Islet of Langerhans (tissue), 1 donor: ENCODE measurements around the gene ORC1.

Experiments used
- FAIRE-seq: peaks from one replicate; lab custom pipeline; 2011; peaks lifted over from hg19 to GRCh38; lab: Jason Lieb, UNC

ORC1 gene

DNA sequence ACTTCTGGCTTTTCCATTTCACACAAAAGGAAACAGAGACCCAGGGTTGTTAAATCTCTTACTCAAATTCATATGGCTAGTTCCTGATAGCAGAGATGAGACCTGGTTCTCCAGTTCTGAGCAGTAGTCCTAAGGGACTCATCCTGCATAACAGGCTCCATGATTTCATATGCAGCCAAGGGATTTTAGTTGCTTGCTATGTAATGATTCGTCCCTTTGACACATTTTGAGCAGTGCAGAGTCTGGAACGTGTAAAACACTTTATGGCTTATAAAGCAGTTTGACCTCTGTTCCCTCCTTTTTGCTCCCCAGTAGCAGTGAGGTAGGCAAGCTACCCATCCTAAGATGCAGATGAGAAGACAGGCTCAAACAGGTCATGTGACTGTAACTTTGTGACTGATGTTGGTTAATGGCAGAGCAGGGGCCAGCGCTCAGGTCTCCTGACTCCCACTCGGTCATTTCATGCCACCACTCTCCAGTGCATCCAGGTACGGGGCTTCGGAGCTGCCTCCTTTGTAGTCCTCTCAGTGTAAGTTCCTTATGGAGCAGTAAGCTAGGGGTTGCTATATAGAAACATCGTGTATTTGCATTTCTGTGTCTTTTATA lies 62.5 kb downstream of the ORC1 start:
- no peak for FAIRE-seq

DNA sequence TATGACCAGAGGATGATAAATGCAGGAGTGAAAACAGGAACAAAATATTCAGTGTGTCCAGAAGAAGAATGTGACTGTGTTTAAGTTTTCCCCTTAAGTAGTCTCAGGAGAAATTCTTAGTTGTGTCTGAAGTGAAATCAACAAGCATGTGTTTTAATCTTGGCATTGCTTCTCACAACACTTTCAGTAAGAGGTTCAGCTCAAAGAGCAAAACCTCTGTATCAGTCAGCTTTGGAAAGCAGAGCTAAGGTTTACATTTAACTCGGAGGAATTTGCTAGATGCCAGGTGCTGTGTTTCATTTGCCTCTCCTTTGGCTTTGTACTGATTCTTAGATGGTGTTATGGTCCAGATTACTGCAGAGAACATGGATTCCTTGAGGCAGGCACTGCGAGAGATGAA lies 66.8 kb downstream of the ORC1 start:
- FAIRE-seq = no peak

DNA sequence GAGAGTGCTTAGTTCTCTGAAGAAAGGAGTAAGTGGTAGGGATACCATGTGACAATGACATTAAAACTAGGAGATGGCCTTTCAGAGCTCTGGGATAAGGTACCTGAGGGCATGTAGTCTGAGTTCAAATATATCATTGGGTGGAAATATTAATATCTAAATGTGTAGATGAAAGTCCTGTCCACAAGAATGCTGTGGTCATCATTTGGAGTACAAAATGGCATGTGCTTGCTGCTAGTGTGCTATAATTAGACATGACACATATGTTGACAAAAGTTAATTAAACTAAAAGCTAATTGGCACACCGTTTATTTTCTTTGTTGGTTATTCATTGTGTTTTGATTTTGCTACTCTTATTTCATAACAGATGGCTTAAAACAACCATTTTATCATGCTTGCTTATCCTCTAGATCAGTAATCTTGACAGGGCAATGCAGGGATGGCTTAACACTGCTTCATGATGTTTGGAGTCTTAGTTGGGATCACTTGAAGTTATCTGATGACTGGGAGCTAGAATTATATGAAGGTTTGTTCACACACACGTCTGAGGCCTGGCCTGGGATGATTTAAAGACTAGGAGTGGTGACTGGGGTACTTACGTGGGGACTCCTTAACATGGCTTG lies 69.2 kb downstream of the ORC1 start:
- peak; percentile 70 for FAIRE-seq

DNA sequence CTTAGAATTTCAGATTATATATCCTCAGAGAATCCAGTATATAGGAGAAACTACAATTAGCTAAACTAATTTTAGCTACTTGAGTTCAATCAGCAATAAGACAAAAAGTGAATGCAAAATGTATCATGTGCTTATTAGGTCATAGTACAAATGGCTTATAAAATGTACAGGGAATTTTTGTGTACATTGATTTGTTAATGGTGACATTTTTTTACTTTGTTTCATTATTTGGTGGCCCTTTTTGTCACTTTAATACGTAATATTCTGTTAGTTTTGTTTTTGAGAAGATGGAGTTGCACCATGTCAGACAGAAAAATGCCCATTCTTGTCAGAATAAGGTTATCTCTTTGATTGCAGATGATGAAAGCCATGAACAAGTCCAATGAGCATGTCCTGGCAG lies 71.8 kb downstream of the ORC1 start:
- FAIRE-seq = no peak

DNA sequence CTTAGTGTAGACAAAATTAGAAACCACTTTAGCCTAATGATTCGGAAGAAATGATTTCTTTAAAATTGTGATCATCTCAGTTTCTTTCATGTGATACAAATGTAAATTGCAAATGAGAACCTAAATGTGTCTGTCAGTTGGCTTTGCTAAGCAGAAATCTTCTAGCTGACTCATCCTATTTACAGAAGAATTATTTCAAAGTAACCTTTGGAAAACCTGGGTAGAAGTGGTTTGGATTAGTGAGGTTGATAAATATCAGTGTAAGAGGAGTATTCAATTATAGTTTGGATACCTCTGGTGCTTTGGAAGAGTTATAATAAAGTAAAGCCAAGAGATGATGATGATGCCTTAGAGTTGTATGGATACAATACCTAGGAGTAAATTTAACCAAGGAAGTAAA lies 75.6 kb downstream of the ORC1 start:
- peak; percentile 94 for FAIRE-seq

DNA sequence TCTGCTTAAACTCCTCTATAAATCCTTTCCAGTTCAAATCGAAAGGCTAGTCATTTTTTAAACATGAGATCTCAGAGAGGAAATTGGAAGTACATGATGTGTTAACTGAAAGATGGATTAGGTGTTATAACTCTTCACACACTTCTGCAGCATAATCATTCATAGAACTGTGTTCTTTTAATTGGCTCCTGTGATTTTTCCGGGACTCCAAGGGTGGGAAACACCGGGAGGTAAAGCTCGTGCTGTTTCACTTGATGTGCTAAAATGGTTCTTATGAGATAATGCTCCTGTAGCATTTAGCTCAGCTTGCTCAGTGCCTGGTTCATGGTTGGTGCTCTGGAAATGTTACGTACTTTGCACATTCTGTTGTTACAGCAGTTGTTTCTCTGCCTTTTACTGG lies 78.4 kb downstream of the ORC1 start:
- no peak for FAIRE-seq

DNA sequence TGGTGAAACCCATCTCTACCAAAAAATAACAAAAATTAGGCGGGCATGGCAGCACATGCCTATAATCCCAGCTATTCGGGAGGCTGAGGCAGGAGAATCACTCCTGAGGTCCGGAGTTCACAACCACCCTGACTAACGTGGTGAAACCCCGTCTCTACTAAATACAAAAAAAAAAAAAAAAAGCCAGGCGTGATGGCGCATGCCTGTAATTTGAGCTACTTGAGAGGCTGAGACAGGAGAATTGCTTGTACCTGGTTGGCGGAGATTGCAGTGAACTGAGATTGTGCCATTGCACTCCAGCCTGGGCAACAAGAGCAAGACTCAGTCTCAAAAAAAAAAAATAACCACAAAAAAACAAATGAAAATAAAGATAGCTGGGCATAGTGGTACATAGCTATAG lies 80.5 kb downstream of the ORC1 start:
- no peak for FAIRE-seq
